Measurements from ENCODE around the gene MAP3K15.

Gene MAP3K15

DNA sequence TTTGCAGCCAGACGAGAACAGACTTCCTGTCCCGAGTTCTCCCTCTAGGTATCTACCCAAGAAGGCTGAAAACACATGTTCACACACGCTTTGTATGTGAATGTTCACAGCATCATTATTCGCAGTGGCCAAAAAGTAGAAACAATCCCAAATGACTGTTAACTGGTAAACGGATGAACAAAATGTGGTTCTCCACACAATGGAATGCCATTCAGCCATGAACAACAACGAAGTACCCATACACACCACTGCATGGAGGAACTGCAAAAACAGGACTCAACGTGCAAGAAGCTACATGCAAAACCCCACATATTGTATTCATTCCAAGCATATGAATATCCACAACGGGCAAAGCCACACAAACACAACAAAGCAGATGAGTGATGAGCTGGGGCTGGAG lies 126.6 kb downstream of the MAP3K15 start:
- TF ChIP-seq CTCF (IDR thresholded peaks at IDR 0.05; ENCODE audit: low read length, missing control alignments) = no peak
- no peak for DNase-seq (ENCODE audit: low read depth)
- H3K4me3 ChIP-seq (replicated peaks; ENCODE audit: low read depth, low read length) = no peak overlapping the region

GRCh38 chrX:19388064-19388679 lies 127.1 kb downstream of the MAP3K15 start:
- no peak overlapping the region for H3K4me3 ChIP-seq (replicated peaks; ENCODE audit: low read depth, low read length)
- TF ChIP-seq CTCF (IDR thresholded peaks at IDR 0.05; ENCODE audit: low read length, missing control alignments) = no peak
- DNase-seq (ENCODE audit: low read depth) = no peak

DNA sequence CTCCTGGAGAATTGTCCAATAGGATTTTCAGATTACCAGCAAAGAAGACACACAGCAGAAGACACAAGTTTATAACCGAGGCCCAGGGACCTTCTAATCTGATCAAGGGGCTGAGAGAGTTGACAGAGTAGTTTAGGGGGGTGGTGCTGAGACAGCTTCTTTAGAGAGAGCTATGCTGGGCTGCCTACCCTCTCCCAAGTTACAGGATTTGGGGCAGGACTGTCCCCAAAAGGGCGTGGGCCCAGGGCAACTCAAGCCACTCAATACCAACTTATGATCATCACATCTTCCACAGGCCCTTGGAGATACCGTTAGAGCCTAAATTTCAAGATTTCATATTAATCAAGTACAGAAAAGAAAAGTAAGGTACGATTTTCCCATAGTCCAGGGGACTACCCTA lies 128.6 kb downstream of the MAP3K15 start:
- no peak overlapping the region for H3K4me3 ChIP-seq (replicated peaks; ENCODE audit: low read depth, low read length)
- no peak for TF ChIP-seq CTCF (IDR thresholded peaks at IDR 0.05; ENCODE audit: low read length, missing control alignments)
- no peak for DNase-seq (ENCODE audit: low read depth)

DNA sequence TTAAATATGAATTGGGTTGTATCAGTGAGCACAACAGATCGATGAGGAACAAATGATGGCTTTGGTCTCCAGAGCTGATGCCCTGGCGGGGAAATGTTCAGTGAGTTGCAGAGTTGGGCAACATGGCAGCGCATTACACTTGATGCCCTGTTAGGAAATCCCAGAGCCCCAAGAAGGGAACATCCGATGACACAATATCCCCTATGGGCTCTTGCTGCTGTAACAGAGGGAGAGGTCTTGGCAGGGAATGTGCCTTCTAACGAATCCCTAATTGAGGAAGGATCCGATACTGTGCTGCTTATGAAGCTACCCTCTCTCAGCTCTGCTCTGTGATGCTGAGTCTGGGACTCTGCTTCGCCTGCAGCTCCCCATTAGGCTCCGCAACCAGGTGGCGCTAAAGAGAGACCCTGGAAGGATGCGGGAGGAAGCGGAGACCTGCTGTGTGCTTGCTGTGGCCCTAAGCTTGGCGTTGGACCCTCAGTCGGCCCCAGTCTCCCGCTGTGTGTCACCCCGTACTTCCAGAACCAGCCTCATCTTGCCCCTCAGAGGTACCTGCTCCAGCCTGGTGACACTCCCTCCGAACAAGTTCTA lies 132.7 kb downstream of the MAP3K15 start:
- DNase-seq (ENCODE audit: low read depth) = peak; percentile 36
- peak; percentile 69 for TF ChIP-seq CTCF (IDR thresholded peaks at IDR 0.05; ENCODE audit: low read length, missing control alignments)
- H3K4me3 ChIP-seq (replicated peaks; ENCODE audit: low read depth, low read length) = no peak overlapping the region

DNA sequence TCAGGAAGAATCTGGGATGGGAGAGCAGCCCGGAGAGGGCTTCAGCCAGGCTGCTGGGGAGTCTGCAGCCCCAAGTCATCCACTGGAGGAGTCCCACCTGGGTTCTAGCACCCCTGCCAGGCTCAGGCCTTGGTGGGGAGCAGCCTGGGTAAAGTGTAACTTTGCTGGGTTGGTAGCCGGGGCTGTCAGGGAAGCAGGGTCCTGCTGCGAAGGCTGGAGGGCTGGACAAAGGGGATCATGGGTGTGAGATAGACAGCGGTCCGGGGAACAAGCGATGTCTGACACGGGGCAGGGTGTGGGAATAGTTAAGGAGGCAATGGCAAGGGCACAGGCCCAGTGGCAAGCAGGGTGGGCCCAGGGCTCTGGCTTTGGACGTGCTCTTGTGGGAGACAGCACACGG lies 134.0 kb downstream of the MAP3K15 start:
- TF ChIP-seq CTCF (IDR thresholded peaks at IDR 0.05; ENCODE audit: low read length, missing control alignments) = no peak
- no peak overlapping the region for H3K4me3 ChIP-seq (replicated peaks; ENCODE audit: low read depth, low read length)
- DNase-seq (ENCODE audit: low read depth) = no peak

DNA sequence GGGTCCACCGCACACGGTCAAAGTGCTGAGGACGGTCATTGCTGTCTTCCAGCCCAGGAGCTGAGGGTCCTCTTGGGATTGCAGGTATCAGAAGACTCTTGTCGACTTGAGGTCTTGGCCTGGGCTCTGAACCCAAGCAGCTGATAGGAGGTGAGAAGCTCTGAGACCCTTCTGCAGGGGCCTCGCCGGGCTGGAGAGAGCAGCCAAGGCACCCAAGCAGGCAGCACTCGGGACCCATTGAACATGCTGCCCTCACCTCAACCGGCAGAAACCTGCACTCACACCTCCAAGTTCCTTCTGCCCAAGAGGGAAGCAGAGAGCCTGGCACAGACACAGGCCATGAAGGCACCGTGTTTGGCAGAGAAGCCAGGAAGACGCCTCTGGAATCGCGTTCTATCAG lies 137.5 kb downstream of the MAP3K15 start:
- DNase-seq (ENCODE audit: low read depth) = no peak
- TF ChIP-seq CTCF (IDR thresholded peaks at IDR 0.05; ENCODE audit: low read length, missing control alignments) = no peak
- no peak overlapping the region for H3K4me3 ChIP-seq (replicated peaks; ENCODE audit: low read depth, low read length)

DNA sequence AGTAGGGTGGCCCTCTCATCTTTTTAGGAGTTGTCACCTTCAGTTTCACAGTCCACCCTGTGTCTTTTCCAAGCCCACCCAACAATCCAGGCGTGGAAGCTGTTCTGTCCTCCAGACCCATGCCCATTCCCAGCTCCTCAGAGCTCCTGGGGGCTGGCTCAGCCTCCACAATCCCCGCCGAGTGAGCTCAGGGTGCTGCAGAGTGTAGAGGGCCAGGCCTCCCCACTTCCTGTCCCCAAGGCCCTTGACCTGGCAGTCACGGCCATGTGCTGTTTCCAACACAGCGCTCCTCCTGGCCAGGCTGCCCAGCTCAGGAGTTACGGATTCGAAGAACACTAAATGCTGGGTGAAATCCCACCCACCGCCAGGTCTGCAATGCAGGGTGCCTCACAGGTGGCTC lies 139.8 kb downstream of the MAP3K15 start:
- no peak for DNase-seq (ENCODE audit: low read depth)

More for the DNA sequence above, 139.8 kb downstream of the MAP3K15 start:
- TF ChIP-seq CTCF (IDR thresholded peaks at IDR 0.05; ENCODE audit: low read length, missing control alignments) = no peak
- H3K4me3 ChIP-seq (replicated peaks; ENCODE audit: low read depth, low read length) = no peak overlapping the region

Data from fibroblast of pulmonary artery (primary cell).